ENCODE data around the gene GMNN.
A peak's percentile ranks its signal among the peaks of the same experiment; 100 is the strongest.
"Not testable (repeated sequence)": the region's sequence is repeated elsewhere in the genome, so short reads cannot be mapped to it uniquely, and the experiment has no call there.

Gene GMNN

DNA sequence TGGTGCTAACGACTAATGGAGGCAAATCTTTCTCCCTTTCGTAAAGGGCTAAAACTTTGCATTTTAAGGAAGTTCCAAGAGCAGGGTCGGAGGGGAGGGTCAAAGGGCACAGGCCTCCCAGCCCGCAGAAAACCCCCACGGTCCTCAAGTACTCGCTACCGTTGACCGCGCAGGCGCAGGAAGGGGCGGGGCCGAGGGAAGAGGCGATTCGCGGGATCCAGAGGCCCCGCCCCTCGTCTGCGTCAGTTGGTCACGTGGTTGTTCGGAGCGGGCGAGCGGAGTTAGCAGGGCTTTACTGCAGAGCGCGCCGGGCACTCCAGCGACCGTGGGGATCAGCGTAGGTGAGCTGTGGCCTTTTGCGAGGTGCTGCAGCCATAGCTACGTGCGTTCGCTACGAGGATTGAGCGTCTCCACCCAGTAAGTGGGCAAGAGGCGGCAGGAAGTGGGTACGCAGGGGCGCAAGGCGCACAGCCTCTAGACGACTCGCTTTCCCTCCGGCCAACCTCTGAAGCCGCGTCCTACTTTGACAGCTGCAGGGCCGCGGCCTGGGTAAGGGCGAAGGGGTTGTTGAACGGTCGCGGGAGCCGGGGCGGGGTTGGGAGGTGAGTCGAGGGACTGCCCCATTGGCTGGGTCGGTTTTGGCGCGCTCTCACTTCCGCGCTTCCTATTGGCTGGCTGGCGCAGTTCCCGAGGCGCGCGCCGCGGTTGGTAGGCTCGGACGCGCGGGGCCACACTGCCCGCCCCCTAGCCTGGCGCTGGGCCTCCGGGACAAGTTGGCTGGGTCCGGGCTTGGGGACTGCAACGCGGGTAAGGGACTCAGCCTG lies at the start of gene GMNN:
TSS of gene GMNN (plus strand) at position 242 of the 824 bp plus-strand sequence. CDS start 2,310 bp downstream, outside the sequence.
- peak; percentile 97 for DNase-seq (ENCODE audit: low spot score)

DNA sequence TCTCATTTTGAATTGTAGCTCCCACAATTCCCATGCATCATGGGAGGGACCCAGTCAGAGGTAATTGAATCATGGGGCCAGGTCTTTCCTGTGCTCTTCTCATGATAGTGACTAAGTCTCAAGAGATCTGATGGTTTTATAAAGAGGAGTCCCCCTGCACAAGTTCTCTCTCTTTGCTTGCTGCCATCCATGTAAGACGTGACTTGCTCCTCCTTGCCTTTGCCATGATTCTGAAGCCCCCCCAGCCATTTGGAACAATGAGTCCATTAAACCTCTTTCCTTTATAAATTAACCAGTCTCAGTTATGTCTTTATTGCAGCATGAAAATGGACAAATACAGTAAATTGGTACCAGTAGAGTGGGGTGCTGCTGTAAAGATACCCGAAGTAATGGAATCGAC lies 44.1 kb upstream of the GMNN start:
- not testable (repeated sequence) for DNase-seq (ENCODE audit: low spot score)

DNA sequence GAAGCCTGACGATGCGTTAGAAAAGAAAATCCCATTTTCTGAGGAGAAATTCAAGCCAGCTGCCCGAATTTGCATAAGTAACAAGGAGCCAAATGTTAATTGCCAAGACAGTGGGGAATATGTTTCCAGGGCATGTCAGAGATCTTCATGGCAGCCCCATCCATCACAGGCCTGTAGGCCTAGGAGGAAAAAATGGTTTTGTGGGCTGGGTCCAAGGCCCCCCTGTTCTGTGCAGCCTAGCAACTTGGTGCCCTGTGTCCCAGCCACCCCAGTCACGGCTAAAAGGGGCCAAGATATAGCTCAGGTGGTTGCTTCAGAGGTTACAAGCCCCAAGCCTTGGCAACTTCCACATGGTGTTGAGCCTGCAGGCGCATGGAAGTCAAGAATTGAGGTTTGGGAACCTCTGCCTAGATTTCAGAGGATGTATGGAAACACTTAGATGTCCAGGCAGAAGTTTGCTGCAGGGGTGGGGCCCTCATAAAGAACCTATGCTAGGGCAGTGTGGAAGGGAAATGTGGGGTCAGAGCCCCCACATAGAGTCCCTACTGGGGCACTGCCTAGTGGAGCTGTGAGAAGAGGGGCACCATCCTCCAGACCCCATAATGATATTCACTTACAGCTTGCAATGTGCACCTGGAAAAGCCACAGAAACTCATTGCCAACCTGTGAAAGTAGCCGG lies 43.1 kb upstream of the GMNN start:
- DNase-seq (ENCODE audit: low spot score), result not testable (repeated sequence)

DNA sequence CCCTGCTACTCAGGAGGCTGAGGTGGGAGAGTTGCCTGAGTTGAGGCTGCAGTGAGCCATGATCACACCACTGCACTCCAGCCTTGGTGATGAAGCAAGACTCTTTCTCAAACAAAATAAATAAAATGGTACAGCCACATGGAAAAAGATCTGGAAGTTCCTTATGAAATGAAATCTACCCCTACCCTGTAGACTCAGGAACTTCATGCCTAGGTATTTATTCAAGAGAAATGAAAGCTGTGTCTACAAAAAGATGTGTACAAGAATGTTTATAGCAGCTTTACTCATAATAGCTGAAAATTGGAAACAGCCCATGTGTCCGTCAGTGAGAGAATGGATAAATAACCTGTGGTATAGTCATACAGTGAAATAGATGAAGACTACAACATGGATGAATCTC lies 40.6 kb upstream of the GMNN start:
- no peak for DNase-seq (ENCODE audit: low spot score)

DNA sequence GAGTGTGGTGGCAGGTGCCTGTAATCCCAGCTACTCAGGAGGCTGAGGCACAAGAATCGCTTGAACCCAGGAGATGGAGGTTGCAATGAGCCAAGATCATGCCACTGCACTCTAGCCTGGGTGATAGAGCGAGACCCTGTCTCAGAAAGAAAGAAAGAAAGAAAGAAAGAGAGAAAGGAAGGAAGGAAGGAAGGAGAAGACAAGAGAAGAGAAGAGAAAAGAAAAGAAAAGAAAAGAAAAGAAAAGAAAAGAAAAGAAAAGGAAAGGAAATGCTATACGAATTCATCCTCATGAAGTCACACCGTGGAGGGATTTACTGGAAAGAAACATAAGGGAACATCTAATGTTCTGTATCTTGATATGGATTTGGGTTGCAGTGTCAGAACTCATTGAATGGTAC lies 40.0 kb upstream of the GMNN start:
- not testable (repeated sequence) for DNase-seq (ENCODE audit: low spot score)

DNA sequence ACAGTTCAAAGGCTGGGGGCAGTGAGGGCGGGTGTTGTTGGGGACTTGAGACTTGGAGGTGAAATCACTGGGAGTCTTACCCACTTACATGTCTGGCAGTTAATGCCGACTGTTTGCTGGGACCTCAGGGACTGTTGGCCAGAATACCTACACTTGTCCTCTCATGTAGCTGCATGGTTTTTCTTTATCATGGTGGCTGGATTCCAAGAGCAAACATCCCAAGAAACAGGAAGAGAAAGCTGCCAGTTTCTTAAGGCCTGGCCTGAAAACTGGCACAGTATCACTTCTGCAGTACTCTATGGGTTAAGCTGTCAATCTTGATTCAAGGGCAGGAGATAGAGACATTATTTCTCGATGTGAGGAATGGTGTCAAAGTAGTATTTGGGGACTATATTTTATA lies 36.0 kb upstream of the GMNN start:
- DNase-seq (ENCODE audit: low spot score), result no peak

DNA sequence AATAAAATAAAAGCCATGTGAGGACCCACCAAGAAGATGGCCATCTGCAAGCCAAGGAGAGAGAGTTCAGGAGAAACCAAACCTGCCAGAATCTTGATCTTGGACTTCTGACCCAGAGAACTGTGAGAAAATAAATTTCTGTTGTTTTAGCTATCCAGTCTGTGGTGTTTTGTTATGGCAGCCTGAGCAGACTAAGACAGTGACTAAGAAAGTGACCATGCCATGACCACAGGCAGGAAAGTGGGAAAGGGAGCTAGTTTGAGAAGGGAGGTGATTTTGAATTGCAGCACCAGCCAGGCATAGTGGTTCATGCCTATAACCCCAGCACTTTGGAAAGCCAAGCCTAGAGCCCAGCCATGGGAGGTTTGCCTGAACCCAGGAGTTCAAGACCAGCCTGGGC lies 33.9 kb upstream of the GMNN start:
- DNase-seq (ENCODE audit: low spot score), result no peak

DNA sequence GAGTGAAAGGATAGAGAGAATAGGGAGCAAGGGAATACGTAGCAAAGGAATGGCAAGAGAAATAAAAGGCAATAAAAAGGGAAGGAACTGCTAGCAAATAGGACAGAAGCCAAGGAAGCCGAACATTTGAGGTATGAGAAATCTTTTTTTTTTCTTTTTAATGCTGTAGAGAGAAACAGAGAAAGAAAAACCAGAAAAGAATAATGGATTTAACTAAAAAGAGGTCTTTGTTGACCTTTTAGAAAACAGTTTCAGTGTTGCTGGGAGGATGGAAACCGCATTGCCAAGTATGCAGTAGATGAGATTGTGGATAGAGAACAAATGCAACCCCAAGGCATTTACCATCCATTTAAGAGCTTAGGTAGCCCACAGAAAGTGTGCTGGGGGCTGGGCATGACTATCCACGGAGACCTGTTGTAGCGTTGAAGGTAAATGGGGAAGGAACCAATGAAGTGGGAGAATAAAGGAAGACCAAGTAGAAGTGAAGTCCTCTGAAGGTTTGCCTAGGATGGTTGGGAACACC lies 32.5 kb upstream of the GMNN start:
- no peak for DNase-seq (ENCODE audit: low spot score)

DNA sequence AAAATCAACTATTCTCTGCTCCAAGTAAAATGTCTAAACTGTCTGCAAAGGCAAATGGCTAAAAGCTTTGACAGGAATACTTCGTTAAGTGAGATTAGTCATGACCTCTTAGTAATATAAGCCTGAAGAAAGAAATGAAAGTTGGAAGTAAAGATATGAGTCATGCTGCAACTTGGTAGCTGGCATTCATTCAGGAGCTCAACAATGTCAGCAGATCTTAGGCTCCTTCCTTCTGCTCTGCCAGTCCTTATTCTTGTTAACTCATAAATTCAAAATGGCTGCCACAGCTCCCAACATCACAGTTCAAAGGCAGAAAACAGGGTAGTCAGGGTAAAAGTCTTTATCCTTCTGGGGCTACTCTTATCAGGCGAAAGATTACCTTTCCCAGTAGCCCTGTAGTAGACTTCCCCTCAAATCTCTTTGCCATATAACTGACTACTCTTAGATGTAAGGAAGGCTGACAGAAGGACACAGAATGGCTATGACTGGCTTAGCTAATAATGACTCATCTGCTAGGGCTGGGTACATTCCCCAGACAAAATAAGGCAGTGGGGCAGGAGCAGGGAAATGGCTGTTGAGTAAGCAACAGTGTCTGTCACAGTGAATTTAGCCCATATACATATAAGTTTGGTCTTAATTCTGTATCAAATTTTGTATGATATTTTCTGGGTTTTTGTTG lies 31.3 kb upstream of the GMNN start:
- peak; percentile 10 for DNase-seq (ENCODE audit: low spot score)

DNA sequence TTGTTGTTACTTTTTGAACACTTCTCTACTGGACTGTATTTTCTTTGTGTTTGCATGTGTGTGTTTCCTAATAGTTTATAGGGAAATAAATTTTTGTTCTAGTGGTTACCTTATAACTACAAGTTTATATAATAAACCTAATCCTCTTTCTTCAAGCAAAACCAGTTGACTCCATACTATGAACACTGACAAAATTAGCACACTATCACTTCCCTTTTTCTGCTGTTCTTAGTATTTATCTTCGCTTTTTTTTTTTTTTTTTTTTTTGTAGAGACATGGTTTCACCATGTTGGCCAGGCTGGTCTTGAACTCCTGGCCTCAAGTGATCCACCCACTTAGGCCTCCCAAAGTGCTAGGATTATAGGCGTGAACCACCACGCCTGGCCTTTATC lies 30.8 kb upstream of the GMNN start:
- DNase-seq (ENCODE audit: low spot score), result no peak

DNA sequence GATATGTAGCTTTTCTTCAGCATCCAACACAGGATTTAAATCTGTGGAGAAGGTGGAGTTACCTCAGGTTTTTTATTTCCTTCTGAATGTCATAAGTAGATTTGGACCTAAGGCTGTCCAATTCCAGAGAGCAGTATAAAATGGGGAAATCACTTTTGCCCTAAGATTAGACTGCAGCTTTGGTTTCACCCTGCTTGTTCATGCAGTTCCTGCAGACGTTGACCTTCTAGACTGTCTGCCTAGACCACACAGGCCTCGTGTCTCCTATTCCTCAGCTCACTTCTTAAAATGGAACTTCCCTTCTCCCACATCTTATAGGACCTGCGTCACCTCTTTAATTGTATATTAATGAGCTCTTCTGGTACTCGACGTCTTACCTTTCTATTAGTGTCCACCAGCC lies 29.8 kb upstream of the GMNN start:
- no peak for DNase-seq (ENCODE audit: low spot score)

DNA sequence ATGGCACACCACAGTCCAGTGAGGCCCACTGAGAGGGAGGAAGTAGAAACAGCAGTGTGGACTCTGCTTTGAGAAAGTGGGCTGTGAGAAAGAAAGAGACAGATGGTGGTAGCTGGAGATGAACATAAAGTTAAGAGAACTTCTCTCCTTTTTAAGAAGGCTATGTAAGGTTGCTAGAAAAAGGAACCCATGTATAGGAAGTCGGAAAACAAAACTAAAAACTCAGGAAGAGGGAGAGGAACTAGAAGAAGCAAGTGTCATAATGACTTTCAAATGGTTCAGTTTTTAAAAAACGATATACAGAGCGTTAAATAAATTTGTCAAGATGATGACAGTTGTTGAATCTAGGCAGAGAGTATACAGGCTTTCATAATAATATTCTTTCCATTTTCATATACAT lies 25.4 kb upstream of the GMNN start:
- no peak for DNase-seq (ENCODE audit: low spot score)

DNA sequence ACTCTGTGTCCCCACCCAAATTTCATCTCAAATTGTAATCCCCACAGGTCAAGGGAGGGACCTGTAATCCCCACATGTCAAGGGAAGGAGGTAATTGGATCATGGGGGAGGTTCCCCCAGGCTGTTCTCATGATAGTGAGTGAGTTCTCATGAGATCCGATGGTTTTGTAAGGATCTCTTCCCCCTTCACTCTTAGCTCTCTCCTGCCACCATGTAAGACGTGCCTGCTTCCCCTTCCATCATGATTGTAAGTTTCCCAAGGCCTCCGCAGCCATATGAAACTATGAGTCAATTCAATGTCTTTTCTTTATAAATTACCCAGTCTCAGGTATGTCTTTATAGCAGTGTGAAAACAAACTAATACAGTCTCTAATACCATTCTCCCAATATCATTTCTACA lies 23.9 kb upstream of the GMNN start:
- DNase-seq (ENCODE audit: low spot score), result not testable (repeated sequence)

DNA sequence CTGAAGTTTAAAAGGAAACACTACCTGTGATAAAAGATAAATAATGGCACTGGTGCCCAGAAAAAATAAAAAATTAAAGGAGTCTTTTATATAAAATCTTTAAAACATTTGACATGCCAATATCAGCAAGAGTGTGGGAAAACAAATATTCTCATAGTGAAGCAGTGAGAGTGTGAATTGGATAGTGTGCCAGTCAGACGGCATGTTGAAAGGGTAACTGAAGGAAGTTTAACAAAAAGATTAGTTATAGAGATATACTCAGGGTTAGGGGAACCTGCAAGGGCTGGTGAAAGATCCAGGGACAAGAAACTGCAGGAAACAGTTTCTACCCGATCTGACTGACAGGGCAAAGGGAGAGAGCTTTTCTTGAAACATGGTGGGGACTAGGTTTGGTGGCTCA lies 22.2 kb upstream of the GMNN start:
- DNase-seq (ENCODE audit: low spot score), result no peak

DNA sequence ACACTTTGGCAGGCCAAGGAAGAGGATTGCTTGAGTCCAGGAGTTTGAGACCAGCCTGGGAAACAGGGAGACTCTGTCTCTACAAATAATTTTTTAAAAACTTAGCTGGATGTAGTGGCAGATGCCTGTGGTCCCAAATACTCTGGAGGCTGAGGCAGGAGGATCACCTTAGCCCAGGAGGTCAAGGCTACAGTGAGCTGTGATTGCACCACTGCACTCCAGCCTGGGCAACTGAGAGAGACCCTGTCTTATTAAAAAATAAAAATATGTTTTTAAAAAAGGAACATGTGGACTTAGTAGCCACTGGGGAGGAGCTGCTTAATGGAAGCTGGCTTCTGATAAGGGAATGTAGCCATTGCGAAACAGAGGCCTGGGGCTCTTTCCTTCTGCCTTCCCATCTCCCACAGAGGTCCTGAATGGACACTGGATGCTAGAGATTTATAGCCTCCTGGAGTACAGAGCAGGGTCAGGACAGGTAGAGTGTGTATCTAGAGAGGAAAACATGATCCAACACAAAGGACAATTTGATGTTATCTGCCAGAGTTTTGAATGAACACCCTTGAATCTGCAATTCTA lies 21.7 kb upstream of the GMNN start:
- no peak for DNase-seq (ENCODE audit: low spot score)

DNA sequence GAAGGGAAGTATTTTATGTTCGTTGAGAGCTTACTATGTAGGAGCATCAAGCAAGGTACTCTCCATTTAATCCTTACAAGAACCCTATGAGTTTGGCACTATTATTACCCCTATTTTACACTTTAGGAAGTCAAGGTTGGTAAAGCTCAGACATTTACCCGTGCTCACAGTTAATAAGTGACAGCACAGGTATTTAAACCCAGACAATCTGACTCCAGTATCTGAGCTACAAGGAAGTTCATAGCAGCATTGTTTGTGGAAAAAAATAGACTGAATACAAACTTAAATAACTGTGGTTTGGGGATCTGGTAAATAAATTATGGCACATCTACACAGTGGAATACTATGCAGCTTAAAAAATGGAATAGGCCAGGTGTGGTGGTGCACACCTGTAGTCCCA lies 21.2 kb upstream of the GMNN start:
- DNase-seq (ENCODE audit: low spot score), result no peak

DNA sequence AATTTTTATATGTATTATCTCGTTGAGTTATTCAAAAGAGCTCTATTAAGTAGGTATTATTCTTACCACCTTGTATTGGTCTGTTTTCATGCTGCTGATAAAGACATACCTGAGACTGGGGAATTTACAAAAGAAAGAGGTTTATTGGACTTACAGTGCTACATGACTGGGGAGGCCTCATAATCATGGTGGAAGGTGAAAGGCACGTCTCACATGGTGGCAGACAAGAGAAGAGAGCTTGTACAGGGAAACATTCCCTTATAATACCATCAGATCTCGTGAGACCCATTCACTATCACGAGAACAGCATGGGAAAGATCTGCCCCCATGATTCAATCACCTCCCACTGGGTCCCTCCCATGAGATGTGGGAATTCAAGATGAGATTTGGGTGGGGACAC lies 20.4 kb upstream of the GMNN start:
- DNase-seq (ENCODE audit: low spot score), result not testable (repeated sequence)

DNA sequence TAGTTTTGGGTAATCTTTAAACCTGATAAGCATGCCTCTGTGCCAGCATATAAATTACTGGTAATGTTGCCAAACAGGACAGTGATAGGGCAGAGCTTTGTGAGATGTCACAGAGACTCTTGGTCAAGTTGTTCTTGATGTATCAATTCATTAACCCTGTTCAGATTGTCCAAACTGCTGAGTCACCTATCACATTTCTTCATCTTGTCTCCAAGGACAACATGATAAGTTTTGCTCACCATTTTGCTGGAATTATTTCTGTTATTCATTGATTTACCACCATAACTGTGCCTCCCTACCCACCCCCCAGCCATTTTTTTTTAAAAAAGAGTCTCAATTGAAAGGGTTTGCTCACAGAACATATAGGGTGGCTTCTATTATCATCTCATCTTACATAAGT lies 19.5 kb upstream of the GMNN start:
- DNase-seq (ENCODE audit: low spot score), result no peak

DNA sequence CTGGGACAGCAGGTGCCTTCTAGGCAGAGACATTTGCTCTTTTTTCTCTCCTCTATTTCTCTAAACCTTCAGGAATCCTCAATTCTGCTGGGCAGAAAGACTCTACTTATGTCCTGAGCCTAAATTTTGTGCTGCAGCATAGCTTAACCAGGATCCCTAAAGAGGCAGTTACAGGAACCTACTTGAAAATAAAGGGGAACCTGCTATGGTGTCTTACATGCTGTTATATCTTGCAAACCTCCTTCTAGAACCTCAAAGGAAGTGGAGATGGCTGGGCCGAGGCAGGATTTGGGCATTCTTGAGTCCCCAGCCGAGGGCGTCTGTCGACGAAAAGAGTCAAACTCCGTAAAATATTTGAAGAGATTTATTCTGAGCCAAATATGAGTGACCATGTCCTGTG lies 17.1 kb upstream of the GMNN start:
- DNase-seq (ENCODE audit: low spot score), result no peak

DNA sequence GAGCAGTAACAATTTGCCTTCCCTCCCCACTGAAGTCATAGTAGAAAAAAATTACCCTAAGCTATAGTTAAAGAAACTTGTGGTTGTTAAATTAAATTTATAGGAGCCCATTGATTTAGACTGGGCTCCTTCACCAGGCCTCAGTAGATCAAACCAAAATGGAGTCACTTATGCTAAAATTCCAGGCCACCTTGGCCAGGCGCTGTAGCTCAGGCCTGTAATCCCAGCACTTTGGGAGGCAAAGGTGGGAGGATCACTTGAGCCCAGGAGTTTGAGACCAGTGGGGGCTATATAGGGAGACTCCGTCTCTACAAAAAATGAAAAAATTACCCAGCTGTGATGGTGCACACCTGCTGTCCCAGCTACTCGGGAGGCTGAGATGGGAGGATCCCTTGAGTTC lies 15.0 kb upstream of the GMNN start:
- DNase-seq (ENCODE audit: low spot score), result no peak

DNA sequence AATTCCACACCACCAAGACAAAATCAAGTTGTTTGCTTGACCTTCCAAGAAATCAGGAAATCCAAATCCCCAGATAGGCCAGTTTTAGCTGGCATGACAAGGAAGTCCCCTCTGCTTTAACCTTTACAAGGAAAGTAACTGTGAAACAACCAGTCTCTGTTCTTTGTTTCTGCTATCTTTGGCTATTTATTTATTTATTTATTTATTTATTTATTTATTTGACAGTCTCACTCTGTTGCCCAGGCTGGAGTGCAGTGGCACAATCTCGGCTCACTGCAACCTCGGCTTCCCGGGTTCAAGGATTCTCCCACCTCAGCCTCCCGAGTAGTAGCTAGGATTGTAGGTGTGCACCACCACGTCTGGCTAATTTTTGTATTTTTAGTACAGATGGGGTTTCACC lies 14.5 kb upstream of the GMNN start:
- DNase-seq (ENCODE audit: low spot score), result no peak

DNA sequence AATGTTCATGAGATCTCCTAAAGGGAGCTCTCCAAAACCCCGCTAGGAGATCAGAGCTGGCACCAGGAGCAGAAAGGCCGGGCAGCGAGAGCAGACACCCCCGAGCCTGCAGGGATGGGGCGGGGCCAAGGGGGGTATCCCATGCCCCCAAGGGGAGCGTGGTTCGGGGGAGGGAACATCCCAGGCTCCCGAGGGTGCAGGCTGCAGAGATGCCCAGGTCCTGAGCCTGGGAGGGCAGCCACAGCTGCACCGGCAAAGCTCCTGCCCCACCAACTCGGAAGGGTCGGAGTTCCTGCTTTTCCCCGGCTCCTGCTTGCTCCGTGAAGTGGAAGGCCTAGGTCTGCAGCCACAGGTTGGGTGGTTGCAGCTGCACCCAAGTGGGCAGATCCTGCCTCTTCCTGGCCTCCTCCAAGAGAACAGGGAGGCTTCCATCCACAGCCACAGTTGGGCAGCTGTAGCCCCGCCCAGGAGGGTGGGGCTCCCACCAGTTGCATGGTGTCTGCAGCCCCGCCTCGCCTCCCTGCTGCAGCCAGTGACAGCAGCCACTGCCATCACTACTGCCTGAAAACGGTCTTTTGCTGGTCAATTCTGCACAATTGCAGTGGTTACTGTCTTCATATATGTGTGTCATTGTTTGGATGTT lies 13.4 kb upstream of the GMNN start:
- DNase-seq (ENCODE audit: low spot score), result peak; percentile 58

Measured in hematopoietic multipotent progenitor cell treated with erythropoietin and hydrocortisone succinate and interleukin-3 and kit ligand, for 15 days (in vitro differentiated cells).